EL (cell line): ENCODE results near the gene TNFRSF13B.
A peak's percentile ranks its signal among the peaks of the same experiment; 100 is the strongest.

Experiments
- DNase-seq: peaks from one replicate; pipeline ENCODE4 v3.0.0-alpha.2; 2016

The TNFRSF13B gene

GRCh38 chr17:16953841-16954240 lies 18.1 kb downstream of the TNFRSF13B start:
- no peak for DNase-seq

DNA sequence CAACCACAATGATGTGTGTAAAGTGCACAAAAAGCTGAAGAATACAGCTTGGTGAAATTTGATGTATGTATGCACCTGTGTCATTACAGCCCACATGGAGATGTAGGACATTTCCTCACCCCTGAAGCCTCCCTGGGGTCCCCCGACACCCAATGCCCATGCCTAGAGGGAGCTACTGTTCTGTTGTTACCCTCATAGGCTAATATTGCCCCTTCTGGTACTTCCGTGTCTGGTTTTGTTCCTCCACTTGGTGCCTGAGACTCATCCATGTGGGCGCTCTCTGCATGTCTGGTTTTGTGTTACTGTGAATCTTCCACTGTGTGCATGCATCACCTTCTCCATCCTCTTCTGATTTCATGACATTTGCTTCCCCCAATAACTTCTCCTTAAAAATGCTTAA lies 18.6 kb downstream of the TNFRSF13B start:
- DNase-seq = no peak

DNA sequence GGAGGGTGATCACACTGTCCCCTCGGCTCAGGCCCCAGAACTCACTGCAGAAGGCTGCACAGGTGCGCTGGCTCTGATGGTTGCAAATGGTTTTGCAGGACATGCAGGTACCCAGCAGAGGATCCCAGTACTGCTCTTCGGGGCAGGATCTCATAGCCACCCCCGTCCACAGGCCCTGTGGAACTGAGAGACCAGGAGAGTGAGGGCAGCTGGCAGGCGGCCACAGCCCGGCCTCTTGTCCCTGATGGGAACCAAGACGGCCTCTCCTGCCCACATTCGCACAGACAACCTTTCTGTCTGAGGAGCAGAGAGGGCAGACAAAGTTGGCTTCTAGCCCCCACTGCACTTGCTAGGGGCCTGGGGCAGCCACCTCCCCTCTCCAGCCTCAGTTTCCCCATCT lies 19.5 kb downstream of the TNFRSF13B start:
- DNase-seq = no peak

DNA sequence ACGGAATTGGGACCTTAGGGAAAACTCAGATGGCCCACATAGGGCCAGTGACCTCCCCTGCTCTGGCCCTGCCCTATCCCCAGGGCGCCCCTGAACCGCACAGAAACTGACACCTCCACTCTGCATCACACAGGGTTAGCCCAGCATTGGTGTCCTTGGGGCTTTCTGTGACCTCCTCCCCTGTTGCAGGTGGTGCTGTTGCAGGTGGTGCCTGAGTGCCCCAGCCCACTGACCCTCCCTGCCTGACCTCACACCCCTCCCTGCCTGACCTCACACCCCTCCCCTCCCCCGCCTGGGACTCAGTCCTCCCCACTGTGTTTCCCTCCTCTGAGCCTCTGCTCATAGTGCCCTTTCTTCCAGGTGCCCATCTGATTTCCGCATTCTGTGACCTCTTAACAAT lies 21.4 kb downstream of the TNFRSF13B start:
- no peak for DNase-seq

DNA sequence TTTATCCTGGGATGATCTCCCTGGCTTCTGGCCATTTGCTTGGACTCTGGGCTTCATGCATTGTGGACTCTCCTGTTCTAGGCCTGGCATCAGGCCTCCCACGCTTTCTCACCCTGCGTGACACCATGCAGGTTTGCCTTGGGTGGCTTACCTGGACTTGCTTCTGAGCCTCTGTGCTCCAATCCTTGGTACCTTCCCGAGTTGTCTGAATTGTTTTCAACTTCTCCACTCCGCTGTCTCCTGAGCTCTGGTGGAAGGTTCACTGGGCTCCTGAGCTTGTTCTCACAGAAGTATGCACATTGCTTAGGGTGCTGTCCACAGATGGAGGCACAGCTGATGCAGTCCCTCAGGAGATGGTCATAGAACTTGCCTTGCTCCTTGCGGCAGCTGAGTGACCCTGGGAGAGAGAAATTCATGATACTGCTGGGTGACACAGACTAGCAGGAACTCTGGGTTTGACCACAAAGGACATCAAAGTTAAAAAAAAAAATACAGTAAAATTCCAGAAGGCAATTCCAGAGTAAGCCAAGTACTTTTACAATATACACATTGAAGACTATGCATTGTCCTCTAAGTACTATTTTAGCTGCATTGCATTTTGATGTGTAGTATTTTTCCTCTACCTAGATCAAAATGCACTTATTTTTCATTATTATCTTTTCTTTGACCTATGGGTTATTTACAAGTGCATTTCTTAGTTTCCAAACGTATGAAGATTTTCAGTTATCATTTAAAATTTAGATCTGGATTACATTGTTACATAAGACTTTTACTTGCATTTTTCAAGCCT lies 23.1 kb downstream of the TNFRSF13B start:
- DNase-seq = no peak

- DNase-seq = no peak
Measured at GRCh38 chr17:16947470-16947869, 24.4 kb downstream of the TNFRSF13B start.

GRCh38 chr17:16945663-16946218 lies 26.2 kb downstream of the TNFRSF13B start:
- no peak for DNase-seq

- no peak for DNase-seq
Measured at GRCh38 chr17:16945136-16945482, 26.8 kb downstream of the TNFRSF13B start.

GRCh38 chr17:16944334-16945135 lies 27.4 kb downstream of the TNFRSF13B start:
- no peak for DNase-seq

DNA sequence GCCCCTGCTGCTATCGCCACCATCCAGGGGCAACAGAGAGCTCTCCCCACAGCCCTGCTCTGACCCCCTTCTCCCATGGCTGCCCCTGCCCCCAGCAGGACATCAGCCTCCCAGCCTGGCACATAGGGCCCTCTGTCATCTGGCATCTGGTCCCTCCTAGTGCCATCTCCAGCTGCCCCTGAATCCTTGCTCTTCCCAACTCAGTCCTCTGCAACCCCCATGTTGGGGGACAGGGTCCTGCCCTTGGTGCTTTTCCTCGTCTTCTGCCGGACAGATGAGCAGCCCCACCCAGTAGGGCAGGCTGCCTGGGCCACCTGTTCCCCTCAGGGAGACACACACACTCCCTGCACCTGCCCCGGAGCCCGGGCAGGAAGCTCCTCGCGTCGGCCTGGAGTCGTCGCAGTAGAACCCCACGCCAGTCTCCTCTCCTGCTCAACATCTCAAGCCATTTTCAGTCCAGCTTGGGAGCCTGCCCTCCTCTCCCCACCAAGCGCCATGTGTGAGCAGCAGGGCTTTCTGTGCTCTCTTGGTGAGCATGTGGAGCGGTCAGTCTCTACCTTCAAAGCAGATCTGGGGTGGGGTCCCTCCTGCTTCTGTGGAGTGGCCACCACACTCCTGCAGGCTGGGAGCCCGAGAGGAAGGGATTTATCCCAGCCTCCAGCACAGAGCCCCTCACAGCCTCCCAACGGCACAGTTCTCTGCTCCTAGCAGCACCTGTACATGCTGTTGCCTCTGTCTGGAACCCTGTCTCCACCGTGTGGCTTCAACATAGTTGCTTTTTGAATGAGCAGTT lies 28.2 kb downstream of the TNFRSF13B start:
- DNase-seq = no peak

DNA sequence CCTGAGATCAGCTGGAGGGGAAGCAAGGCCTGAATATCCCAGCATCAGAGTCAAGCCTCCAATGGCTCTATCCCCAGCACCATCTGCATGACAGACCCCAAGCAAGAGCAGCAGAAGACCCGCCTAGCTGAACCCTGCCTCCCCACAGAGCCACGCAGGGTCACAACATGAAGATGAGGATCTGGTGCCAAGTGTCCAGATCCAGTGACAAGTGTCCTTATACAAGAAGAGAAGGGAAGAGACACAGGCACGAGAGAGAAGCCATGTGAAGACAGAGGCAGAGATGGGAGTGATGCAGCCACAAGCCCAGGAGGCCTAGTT lies 28.9 kb downstream of the TNFRSF13B start:
- no peak for DNase-seq

GRCh38 chr17:16942141-16943031 lies 29.5 kb downstream of the TNFRSF13B start:
- no peak for DNase-seq

- peak; percentile 23 for DNase-seq
Measured at GRCh38 chr17:16941072-16942036, 30.6 kb downstream of the TNFRSF13B start.

DNA sequence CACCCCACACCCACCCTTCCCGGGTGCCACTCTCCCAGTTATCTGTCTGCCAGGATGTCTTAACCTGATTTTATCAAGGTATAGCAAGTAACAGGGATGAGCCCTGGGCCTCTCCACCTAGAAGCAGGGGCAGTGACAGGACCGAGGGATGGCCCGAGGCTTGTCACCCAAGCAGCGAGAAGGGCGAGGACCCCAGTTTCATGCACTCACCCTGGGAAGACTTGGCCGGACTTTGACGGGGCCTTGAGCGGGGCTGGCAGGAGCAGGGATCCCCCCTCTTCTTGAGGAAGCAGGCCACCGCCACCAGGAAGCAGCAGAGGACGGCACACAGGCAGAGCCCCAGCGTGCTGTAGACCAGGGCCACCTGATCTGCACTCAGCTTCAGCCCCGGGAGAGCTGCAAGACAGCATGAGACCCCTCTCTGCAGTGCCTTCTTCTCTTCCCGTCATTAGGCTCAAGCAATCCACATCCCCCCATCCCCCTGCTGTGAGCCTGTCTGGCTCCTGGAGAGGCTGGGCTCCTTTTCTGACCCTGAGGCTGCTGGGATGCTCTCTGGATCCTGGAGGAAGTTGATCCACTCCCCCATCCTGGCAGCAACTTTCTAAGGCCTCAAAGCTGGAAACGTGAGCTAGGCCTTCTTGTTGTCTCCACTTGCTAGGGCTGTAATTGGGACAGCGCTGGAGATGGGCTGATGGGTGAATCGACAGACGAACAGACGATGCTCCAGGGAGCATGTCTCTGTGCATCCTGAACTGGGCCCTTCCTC lies 31.6 kb downstream of the TNFRSF13B start:
- no peak for DNase-seq

GRCh38 chr17:16939606-16940115 lies 32.3 kb downstream of the TNFRSF13B start:
- DNase-seq = no peak

GRCh38 chr17:16939208-16939576 lies 32.7 kb downstream of the TNFRSF13B start:
- DNase-seq = no peak

DNA sequence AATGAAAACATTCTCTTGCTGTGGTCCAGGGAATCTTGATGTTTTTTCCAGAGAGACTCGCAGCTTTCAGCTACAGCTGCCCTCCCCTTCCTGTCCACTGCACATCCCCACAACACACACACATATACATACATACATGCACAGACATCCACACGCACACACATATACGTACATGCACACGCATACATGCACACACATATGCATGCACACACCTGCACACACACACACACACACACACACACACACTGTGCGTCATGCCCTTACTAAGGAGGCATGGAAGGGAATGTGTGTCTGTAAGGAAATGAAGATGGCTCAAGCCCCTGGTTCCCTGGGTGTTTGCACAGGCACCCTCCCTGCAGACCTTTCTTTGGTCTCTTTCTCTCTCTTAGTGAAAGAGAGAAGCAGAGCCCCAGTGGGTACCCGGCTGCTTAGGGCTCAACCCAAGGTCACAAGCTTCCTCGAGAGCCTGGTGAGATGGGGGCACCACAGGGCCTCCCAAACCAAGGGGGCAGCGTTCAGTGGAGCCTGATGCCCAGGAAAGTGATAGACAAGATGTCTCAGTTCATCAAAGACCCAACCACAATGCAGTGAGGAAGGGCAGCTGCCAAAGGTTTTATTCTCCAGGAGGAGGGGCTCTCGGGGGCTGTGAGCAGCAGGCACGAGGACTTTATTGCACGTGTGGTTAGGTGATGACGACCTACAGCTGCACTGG lies 33.3 kb downstream of the TNFRSF13B start:
- DNase-seq = no peak

DNA sequence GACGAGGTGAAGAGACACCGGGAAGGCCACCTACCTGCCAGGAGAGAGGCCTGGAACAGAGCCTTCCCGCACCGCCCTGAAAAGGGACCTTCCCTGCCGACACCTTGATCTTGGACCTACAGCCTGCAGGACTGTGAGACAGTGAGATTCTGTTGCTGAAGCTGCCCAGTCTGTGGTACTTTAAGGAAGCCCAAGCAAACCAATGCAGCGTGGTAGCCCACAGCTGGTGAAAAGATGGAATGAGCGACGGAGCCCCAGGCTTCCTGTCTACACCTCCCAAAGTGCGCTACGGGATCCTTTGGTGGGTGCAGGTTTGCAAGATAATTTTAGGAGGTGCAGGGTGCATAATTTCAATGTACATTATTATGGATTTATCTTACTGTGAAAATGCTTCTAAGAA lies 33.9 kb downstream of the TNFRSF13B start:
- DNase-seq = no peak

- DNase-seq = no peak
Measured at GRCh38 chr17:16937431-16937830, 34.5 kb downstream of the TNFRSF13B start.
